Measurements from ENCODE around the gene ESYT3. TPM values are rescaled to one million over a fixed set of nuclear protein-coding genes. Genes with fewer than 3 reads are reported as not detected.

Gene ESYT3
- total RNA-seq, 1 experiment from 2014 or later: 6.3 TPM

DNA sequence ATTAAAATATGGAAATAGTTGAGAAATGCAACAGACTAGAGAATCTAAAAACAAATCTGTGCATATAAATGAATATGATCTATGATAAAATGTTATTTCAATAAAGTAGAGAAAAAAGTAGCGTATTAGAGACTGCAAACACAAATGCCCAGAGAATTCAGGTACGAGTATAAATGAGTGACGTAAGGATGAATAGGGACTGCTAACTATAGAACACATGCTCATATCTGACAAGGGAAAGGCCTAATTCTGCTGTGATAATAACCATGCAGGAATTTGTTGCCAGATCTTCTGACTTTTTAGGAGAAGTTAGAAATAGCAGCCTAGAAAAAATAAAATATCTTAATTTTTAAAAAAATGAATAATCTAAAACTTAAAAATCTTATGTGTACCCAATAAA is 73.1 kb downstream of the ESYT3 start:
- no peak overlapping the region for H2BK12ac ChIP-seq (ENCODE audit: insufficient read length, low read depth, low read length)
- no peak overlapping the region for H4K8ac ChIP-seq (replicated peaks; ENCODE audit: insufficient read length, low read depth, low read length)
- H2BK120ac ChIP-seq (ENCODE audit: low read depth, low read length, poor library complexity, severe bottlenecking): no peak overlapping the region
- H3K27me3 Mint-ChIP-seq (ENCODE audit: low read depth): no peaks in the 10 kb centered on the region
- no peak overlapping the region for H3K9ac ChIP-seq (ENCODE audit: extremely low read depth, insufficient read length, low read length)
- no CpG with 5 or more reads among the region's 3 CpGs for WGBS (ENCODE audit: extremely low coverage, insufficient read length, low lambda C conversion rate)
- H3K4ac ChIP-seq (ENCODE audit: low read depth, low read length): no peak overlapping the region
- no peaks in the 10 kb centered on the region for H3K9me3 Mint-ChIP-seq
- no peak for DNase-seq
- no peaks in the 10 kb centered on the region for H3K23me2 ChIP-seq (ENCODE audit: insufficient read length, low read depth, low read length, poor library complexity, severe bottlenecking)
- no peak overlapping the region for H2AK5ac ChIP-seq (ENCODE audit: insufficient read length, low read length)
- H3K4me1 Mint-ChIP-seq: peaks cover 5% of the 10 kb centered on the region in 2 experiments
- H3K4me3 Mint-ChIP-seq: no peak overlapping the region
- H3K4me1 ChIP-seq (ENCODE audit: insufficient read depth, low read length): no peaks in the 10 kb centered on the region
- no peak overlapping the region for H3K27ac ChIP-seq (ENCODE audit: insufficient read length, low read depth, low read length)
- H2BK5ac ChIP-seq (ENCODE audit: insufficient read length, low read length): no peak overlapping the region
- H3K9me3 ChIP-seq (ENCODE audit: control insufficient read depth, low read depth, low read length): no peaks in the 10 kb centered on the region
- no peak overlapping the region for H3K27ac Mint-ChIP-seq
- H3K23ac ChIP-seq (ENCODE audit: insufficient read length, low read depth, low read length): no peak overlapping the region
- H3K18ac ChIP-seq (ENCODE audit: insufficient read length, low read depth, low read length): no peak overlapping the region
- no peaks in the 10 kb centered on the region for H3K79me2 ChIP-seq (ENCODE audit: insufficient read depth, low read length)
- H2AFZ ChIP-seq (ENCODE audit: low read length): no peak overlapping the region
- TF ChIP-seq CTCF (conservative IDR thresholded peaks at IDR 0.05): no peak
- no peak overlapping the region for H3K56ac ChIP-seq (ENCODE audit: insufficient read length, low read depth, low read length)
- no peak overlapping the region for H3K14ac ChIP-seq (ENCODE audit: insufficient read depth, low read length)
- H4K91ac ChIP-seq (ENCODE audit: insufficient read length, low read depth, low read length): no peak overlapping the region
- no peak overlapping the region for H2BK15ac ChIP-seq (ENCODE audit: low read depth, low read length)
- H3K79me1 ChIP-seq (ENCODE audit: insufficient read depth, low read depth, low read length, poor library complexity, severe bottlenecking): no peaks in the 10 kb centered on the region
- no peaks in the 10 kb centered on the region for H3K27me3 ChIP-seq (ENCODE audit: insufficient read depth, low read length)
- peaks cover 0 to 4% (median 0%) of the 10 kb centered on the region in 3 experiments; a peak in 1 of 7 replicates for H3K36me3 Mint-ChIP-seq (ENCODE audit: insufficient read depth in 1 of 3, low read depth in 3 of 3)
- no peak overlapping the region for H2BK20ac ChIP-seq (ENCODE audit: low read depth, low read length, poor library complexity, severe bottlenecking)
- H3K4me2 ChIP-seq (ENCODE audit: insufficient read depth, insufficient read length, low read length): no peak overlapping the region
- H4K20me1 ChIP-seq (ENCODE audit: control insufficient read depth, insufficient read depth, insufficient read length): no peaks in the 10 kb centered on the region
- H4K5ac ChIP-seq (ENCODE audit: insufficient read length, low read depth, low read length): no peak overlapping the region
- H3T11ph ChIP-seq (ENCODE audit: low read length): no peak overlapping the region
